Activated CD8-positive, alpha-beta T cell treated with anti-CD3 and anti-CD28 coated beads for 36 hours (primary cell): ENCODE results near the gene DDX3Y. TPM values are rescaled to one million over a fixed set of nuclear protein-coding genes. Genes with fewer than 3 reads are reported as not detected.

Experiments
- ATAC-seq: fragments of 200-7000 bp; cut with Tn5 transposase; one replicate; pipeline ENCODE4 v1.10.0; 2021; ENCODE audit warnings: mild to moderate bottlenecking, moderate library complexity
- CTCF ChIA-PET: fragments of 350-600 bp; sonication (Branson Sonifier 250); formaldehyde crosslinking; loops from one replicate; lab custom pipeline; 2021; ENCODE audit warnings: antibody characterized with exemption; lab: Charles Lee
- POLR2A ChIA-PET: fragments of 350-600 bp; sonication (Branson Sonifier 250); formaldehyde crosslinking; loops from one replicate; lab custom pipeline; 2021; ENCODE audit warnings: antibody characterized with exemption; lab: Charles Lee
- DNase-seq: peaks from one replicate; pipeline ENCODE4 v3.0.0-alpha.2; 2020
- H3K27ac Mint-ChIP-seq: one replicate; pipeline ENCODE4 v1.8.0; 2021; ENCODE audit warnings: mild to moderate bottlenecking, mixed read lengths
- H3K27me3 Mint-ChIP-seq: one replicate; pipeline ENCODE4 v1.8.0; 2021; ENCODE audit warnings: mixed read lengths
- H3K36me3 Mint-ChIP-seq: one replicate; pipeline ENCODE4 v1.8.0; 2021; ENCODE audit warnings: low read depth, mixed read lengths
- H3K4me1 Mint-ChIP-seq: one replicate; pipeline ENCODE4 v1.8.0; 2021; ENCODE audit warnings: low read depth, mixed read lengths
- H3K4me3 Mint-ChIP-seq: one replicate; pipeline ENCODE4 v1.8.0; 2021; ENCODE audit warnings: mild to moderate bottlenecking, moderate library complexity, mixed read lengths
- H3K9me3 Mint-ChIP-seq: one replicate; pipeline ENCODE4 v1.8.0; 2021; ENCODE audit warnings: mixed read lengths
- CTCF ChIP-seq: fragments of 200-600 bp; IDR thresholded peaks from one replicate; pipeline ENCODE4 v1.8.0; 2022; ENCODE audit warnings: antibody characterized with exemption, mild to moderate bottlenecking
- intact Hi-C: fragments of 100-400 bp; cut with micrococcal nuclease; formaldehyde crosslinking; loops from one replicate; pipeline ENCODE4 v1.10.0; 2022
- total RNA-seq, 2 experiments: library from RNA; stranded (reverse); gene quantifications; one replicate each; pipeline ENCODE4 v1.2.3, GENCODE V29; 2021

DDX3Y gene
- total RNA-seq, 2 experiments from 2014 or later = 138 to 145 TPM

DNA sequence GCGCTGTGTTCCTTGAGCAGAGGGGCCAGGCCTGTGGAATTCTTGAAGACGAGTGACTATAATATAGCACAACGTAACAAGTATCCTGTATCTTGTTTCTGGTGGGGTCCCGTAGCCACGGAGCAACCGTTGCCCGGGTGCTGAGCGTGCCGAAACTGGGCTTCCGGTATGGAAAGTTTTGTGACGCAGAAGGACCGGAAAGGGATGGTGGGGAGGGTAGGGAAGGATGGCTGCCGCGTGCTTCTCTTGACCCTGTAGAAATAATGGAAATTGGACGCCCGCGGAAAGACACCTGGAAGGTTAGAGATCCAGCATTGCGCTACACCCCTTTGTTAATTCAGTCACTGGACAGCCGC, 827 bp downstream of the DDX3Y start:
- intact Hi-C loops = loop anchor here (10.0 kb wide), 2 partner anchors 241 to 439 kb away; no protein-coding TSS in a partner anchor
- TF ChIP-seq CTCF = no peak
- ChIA-PET POLR2A (interaction anchor here (1.1 kb wide), 1 partner anchor 10 kb away, joined by 4 read pairs; no protein-coding TSS in a partner anchor), CTCF (no interaction called here)
- peak; percentile 84 for DNase-seq
- Mint-ChIP-seq H3K27ac (peak overlapping the region; percentile 100), H3K4me1 (peaks cover 23% of the 10 kb centered on the region), H3K36me3 (peaks cover 44% of the 10 kb centered on the region), H3K4me3 (peak overlapping the region; percentile 99), H3K27me3 (no peaks in the 10 kb centered on the region), H3K9me3 (no peaks in the 10 kb centered on the region)
- peak; percentile 67 for ATAC-seq

DNA sequence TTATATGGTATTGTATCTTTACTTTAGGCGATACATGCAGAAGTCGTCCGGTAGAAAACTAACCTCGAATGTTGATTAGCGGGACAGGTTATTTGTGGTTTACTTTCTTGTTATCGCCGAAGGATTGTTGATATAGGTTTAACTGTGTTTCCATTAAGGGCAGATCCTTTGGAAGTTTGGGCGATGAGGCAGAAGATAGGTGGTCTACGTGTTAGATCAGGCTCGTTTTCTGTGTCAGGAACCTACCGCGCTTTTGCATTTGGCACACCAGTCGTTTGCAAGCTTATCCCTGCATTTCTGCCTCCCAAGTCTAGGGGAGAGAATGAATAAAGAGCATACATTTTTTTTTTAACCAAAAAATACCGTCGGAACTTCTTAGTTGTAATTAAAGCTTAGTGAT, 1.2 kb downstream of the DDX3Y start:
- peaks cover 46% of the 10 kb centered on the region for H3K36me3 Mint-ChIP-seq
- ATAC-seq (no peak), DNase-seq (peak; percentile 12)
- H3K27ac Mint-ChIP-seq = peak overlapping the region; percentile 100
- ChIA-PET POLR2A (interaction anchor here (0.7 to 1.1 kb wide), 2 partner anchors 9 to 20 kb away, joined by 3 to 4 read pairs; no protein-coding TSS in a partner anchor), CTCF (no interaction called here)
- H3K4me1 Mint-ChIP-seq = peaks cover 23% of the 10 kb centered on the region
- H3K9me3 Mint-ChIP-seq = no peaks in the 10 kb centered on the region
- peak overlapping the region; percentile 99 for H3K4me3 Mint-ChIP-seq
- no peak for TF ChIP-seq CTCF
- intact Hi-C loops = loop anchor here (10.0 kb wide), 2 partner anchors 241 to 439 kb away; no protein-coding TSS in a partner anchor
- no peaks in the 10 kb centered on the region for H3K27me3 Mint-ChIP-seq

DNA sequence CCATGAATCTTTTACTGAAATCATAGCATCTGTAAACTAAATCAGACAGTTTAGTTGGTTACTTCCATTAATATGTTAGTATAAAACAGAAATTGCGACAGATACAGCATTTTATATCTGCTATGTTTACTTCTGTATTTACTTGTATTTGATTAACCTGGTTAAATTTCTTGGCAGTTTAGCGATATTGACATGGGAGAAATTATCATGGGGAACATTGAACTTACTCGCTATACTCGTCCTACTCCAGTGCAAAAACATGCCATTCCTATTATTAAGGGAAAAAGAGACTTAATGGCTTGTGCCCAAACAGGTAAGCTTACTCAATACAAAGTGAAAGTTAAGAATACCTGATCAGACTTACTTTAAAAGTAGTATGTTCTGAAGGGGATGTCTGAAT, 8.9 kb downstream of the DDX3Y start:
- no peaks in the 10 kb centered on the region for H3K9me3 Mint-ChIP-seq
- H3K4me3 Mint-ChIP-seq = no peak overlapping the region
- no peak for TF ChIP-seq CTCF
- CTCF ChIA-PET = no interaction called here
- intact Hi-C loops = no loop called here
- POLR2A ChIA-PET = no interaction called here
- H3K27ac Mint-ChIP-seq = no peak overlapping the region
- no peaks in the 10 kb centered on the region for H3K27me3 Mint-ChIP-seq
- peaks cover 17% of the 10 kb centered on the region for H3K4me1 Mint-ChIP-seq
- ATAC-seq (no peak), DNase-seq (no peak)
- peaks cover 52% of the 10 kb centered on the region for H3K36me3 Mint-ChIP-seq

DNA sequence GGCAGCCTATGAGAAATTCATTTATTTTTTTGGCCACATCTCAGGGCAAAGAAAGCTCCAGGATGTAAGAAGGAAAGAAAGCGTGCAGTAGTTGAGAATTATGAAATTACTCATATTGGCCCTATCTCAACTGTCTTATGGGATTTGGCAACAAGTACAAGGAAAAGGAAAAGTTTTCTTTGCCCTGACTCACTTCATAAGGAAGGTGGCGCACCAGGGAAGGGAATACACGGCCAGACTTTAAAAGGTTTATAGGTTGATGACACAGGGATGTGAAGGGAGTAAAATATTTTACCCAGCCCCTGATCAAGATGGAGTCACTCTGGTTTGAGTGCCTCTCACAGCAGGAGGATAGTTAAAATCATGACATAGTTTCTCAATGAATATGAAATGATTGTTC, 23.4 kb downstream of the DDX3Y start:
- CTCF ChIA-PET = no interaction called here
- Mint-ChIP-seq H3K4me3 (no peak overlapping the region), H3K36me3 (no peaks in the 10 kb centered on the region)

More for the DNA sequence above, 23.4 kb downstream of the DDX3Y start:
- Mint-ChIP-seq H3K27ac (no peak overlapping the region), H3K27me3 (no peaks in the 10 kb centered on the region), H3K9me3 (no peaks in the 10 kb centered on the region), H3K4me1 (no peaks in the 10 kb centered on the region)
- ATAC-seq (no peak), DNase-seq (no peak)
- intact Hi-C loops = no loop called here
- no peak for TF ChIP-seq CTCF
- POLR2A ChIA-PET = no interaction called here
